CD4-positive, alpha-beta T cell treated with Interleukin-10 for 1 hour (primary cell): Measurements from ENCODE around the gene KCNJ5.

ENCODE experiments used
- DNase-seq: peaks from one replicate; pipeline ENCODE4 v3.0.0-alpha.2; 2020

KCNJ5 gene

GRCh38 chr11:128872094-128872493 is 19.1 kb upstream of the KCNJ5 start:
- DNase-seq = no peak

- DNase-seq = no peak
Measured at GRCh38 chr11:128872594-128872993, 18.6 kb upstream of the KCNJ5 start.

DNA sequence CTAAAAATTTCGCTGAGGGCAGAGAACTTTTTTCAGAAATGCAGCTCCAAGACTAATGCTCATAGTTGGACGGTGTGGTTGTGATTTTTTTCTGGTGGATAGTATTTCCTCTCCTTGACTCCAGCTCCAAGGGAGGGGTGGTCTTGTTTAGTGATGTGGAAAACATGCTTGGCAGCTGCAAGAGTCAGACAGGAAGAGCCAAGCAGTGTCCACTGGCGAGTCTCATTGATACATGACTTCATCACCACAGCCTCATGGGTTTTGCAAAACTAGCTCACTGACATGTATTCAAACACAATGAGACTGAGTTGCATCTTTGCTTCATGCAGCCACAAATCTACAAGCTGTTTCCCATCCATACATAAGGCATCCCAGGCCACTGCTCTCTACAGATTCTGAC is 16.7 kb upstream of the KCNJ5 start:
- DNase-seq = no peak

DNA sequence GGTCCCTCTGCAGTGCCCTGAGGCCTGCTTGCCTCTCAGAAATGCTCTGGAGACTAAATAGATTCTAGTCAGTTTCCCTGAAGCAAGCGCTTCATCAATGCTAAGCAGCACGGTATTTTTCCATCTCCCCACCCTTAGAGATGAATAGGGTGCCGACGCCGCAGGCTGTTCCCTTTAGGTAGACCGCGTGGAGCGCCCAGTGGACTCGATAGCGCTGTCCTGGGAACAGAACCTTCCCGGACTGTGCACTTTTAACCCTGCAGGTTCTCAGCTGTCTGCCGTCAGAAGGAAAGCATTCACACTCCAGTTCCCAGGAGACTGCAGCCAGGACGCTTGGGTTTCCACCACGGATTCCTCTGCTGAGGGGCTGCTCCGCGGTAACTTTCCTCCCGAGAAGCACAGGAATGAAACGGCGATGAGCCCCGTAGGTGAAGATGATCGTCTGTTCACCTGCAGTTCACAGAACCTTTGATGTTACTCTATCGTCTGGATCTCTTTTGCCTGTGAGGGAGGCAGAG is 15.0 kb upstream of the KCNJ5 start:
- DNase-seq = no peak

DNA sequence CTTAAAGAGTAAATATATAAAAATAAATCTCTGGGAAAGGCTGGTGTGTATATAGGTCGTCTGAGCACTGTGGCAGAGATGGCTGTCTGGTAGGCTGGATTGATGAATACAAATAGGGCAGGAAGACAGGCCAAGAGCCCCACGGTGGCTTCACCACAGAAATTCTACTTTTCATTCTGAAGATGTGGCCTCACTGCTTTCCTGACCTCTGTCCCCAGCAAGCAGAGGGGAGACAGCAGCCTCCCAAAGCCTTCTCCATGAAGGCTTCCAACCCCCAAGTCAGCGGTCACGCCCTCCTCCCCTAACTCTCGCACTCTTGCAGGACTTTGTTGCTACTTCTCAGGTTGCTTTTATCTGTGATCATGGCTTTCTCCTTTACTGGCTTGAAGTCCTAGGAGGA is 13.4 kb upstream of the KCNJ5 start:
- DNase-seq = no peak

DNA sequence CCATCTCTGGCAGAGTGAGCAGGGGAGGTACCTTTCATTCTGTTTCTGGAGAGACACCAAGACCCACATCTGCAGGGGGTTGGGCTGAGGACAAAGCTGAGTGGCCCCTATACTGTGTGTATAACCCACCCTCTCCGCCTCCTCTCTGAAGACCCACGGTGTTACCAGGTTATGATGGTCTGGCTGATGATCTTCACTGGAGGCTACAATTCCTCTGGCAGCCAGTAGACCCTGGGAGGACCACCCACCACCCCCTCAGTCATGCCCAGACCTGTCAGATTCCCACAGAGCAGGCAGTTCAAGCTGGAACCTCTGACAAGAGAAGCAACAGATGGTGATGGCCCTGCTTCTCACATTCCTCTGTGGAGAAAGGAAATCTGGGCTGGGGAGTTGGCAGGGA is 12.7 kb upstream of the KCNJ5 start:
- DNase-seq = no peak

DNA sequence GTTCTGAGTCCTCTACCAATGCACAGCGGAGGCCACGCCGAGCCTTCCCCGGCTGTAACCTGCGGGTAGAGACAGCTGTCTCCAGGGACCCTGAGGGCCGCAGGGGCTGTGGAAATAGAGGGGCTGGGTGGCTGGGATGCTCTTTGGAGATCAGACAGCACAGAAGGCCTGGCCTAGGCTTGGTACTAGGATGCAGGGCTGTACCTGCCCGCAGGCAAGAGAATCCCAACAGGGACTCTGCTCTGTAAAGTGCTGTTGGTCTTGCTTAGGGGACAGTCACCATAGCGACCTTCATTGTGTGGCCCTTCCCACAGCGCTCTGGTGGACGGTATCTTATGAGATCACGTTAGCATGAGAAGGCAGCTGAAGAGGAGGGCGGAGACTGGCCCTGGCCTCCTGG is 11.3 kb upstream of the KCNJ5 start:
- no peak for DNase-seq

DNA sequence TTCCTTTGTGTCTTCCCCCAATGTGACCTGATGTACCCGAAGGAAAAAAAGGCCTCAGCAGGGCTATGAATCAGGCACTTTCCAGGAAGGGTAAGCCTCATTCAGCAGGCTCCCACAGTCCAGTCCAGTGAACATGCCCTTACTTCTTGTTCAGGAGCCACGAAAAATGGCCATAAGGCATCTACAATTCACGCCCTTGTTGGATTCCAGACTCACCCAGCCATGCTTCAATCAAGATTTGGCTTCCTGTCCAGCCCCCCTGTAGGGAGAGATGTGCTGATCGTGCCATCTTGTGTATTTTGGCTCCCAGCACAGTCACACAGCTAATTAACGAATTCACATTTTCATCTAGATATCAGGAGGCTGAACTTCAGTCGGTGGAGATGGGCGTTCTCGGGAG is 9.9 kb upstream of the KCNJ5 start:
- DNase-seq = no peak

GRCh38 chr11:128882451-128882850 is 8.7 kb upstream of the KCNJ5 start:
- no peak for DNase-seq

DNA sequence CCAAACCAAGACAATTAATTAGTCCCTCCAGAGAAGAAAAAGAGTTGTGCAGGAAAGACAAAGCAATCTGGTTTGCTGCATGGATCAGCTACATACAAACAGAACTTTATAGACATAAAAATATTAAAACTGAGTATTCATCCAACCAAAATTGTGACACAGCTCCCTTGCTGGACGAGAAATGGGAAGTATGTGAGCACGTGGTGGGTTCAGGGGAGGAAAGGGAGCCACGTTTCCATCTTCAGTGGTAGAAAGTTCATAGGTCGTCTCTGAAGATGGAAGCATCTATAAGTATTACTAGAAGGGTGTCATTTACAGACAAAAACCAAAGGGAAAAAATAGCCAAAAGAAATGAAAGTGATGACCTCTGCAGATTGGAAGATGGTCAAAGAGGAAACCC is 7.1 kb upstream of the KCNJ5 start:
- no peak for DNase-seq

- peak; percentile 77 for DNase-seq
Measured at GRCh38 chr11:128884703-128885338, 6.3 kb upstream of the KCNJ5 start.

- no peak for DNase-seq
Measured at GRCh38 chr11:128886406-128887124, 4.6 kb upstream of the KCNJ5 start.

- DNase-seq = no peak
Measured at GRCh38 chr11:128888034-128888985, 2.8 kb upstream of the KCNJ5 start.

DNA sequence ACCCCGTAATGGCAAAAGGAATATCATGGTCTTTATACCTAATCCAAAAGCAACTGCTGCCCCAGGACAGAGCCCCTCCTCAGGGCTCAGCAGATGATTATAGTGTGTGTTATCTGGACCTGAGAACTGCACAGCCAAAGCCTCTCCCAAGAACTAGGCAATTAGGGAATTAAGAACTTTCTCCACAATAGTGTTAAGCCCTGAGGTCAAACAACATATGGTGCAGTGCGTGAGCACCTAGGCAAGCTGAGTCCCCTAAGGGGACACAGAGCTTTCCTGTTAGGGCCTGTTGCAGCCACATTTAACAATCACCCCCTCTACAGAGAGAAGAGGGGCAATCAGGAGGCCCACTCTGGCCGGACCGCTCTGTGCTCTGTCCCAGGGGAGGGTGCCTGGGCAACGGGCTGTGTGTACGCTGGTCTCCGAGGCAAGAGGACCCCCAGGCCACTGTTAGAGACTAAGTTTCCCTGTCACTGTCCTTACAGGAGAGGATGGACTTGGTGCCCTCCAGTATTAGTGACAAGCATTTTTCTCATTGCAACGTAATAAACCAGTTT is 1.4 kb upstream of the KCNJ5 start:
- DNase-seq = no peak

GRCh38 chr11:128890216-128890542 is 977 bp upstream of the KCNJ5 start:
- no peak for DNase-seq

DNA sequence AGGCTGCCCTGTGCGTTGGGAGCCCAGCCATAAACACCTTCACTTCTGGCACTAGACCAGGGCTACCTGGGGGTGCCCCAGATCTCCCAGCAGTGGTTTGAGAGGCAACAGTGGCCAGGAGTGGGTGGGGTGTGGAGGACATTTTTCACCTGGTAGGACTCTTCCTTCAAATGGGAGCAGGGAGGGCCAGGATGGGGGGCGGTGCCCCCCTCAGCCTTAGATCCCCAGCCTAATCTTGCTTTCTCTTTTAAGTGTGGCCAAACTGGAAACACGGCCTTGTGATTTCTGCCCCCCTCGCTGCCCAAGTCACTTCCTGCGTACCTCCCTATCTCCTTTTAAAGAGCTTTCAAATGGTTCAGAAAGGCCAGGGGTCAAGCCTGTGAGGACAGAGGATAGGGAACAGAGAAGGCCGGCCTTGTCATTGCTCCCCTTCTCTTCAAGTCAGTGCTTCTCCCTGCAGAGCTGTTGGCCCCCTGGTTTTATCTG is 800 bp downstream of the KCNJ5 start:
- DNase-seq = no peak

- DNase-seq = no peak
Measured at GRCh38 chr11:128892866-128893565, 1.9 kb downstream of the KCNJ5 start.

- no peak for DNase-seq
Measured at GRCh38 chr11:128893578-128894285, 2.6 kb downstream of the KCNJ5 start.

DNA sequence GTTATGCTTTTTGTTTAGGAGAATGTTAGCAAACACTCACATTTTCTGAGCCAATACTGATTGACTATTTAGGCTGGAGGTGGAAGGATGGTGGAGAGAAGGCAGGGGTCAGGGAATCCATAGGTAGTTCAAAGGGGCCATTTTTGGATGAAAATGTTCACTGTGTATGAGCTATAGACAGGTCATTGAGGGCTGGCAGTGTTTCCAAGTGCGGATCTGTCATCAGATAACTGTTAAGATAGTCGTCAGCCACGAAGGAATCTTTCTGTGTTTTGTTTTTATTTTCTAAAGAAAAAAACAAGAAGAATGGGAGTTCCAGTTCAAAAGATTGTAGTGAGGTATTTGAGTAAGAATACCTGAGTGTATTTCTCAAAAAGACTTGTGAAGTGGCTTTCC is 3.1 kb downstream of the KCNJ5 start:
- DNase-seq = no peak

DNA sequence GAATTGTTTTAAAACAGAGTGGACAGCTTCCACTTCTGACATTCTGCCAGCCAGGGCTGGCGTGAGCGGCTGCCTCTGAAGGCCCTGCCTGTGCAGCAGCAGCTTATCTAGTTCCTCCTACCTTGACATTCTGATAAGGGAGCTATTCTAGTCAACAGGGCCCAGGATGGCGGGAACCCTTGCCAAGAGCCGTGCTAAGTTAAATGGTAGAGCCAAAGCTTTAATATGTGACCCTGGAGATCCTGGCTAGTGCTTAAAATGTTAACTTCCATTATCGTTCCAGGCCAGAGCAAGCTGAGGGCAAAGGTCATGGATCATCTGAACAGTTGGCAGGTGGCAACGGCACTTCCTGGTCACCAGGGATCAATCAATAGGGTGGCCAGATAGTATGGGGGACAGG is 3.5 kb downstream of the KCNJ5 start:
- DNase-seq = no peak

- DNase-seq = no peak
Measured at GRCh38 chr11:128895526-128895925, 4.4 kb downstream of the KCNJ5 start.

DNA sequence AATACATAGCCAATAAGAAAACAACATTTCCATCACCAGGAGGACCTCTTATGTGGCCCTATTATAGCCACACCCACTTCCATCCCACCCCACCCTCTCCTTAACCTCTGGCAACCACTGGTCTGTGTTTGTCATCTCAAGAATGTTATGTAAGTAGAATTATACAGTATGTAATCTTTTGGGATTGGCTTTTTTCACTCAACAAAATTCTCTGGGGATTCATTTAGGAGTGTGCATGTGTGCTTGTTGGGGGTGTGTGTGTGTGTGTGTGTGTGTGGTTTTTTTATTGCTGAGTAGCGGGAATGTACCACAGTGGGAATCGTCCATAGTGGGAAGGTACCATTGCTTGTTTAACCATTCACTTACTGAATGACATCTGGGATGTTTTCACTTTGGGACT is 5.2 kb downstream of the KCNJ5 start:
- DNase-seq = no peak
